OCI-LY1 (cell line): Measurements from ENCODE around the gene DLG1.

Experiments used
- H2AFZ ChIP-seq: fragments of 200-600 bp; sonication (generic), shearing (Covaris generic); 2 replicates; pipeline ENCODE4 v1.6.0; 2014; ENCODE audit warnings: antibody characterized with exemption, mild to moderate bottlenecking, low read length
- H3F3A ChIP-seq: fragments of 200-600 bp; sonication (generic), shearing (Covaris generic); 2 replicates; pipeline ENCODE4 v1.6.0; 2014; ENCODE audit warnings: mild to moderate bottlenecking, antibody characterized with exemption, low read length, moderate library complexity; ENCODE audit not compliant: insufficient read depth
- H3K27ac ChIP-seq: fragments of 200-600 bp; sonication (generic); 2 replicates; pipeline ENCODE4 v1.5.1; 2014; ENCODE audit warnings: low read length, mixed run types, mild to moderate bottlenecking, low read depth; ENCODE audit not compliant: poor library complexity, severe bottlenecking
- H3K27me3 ChIP-seq: fragments of 200-600 bp; sonication (generic); 2 replicates; pipeline ENCODE4 v1.6.0; 2014; ENCODE audit warnings: antibody characterized with exemption, mild to moderate bottlenecking, low read length, moderate library complexity; ENCODE audit not compliant: insufficient read depth
- H3K36me3 ChIP-seq: fragments of 200-600 bp; sonication (generic); 2 replicates; pipeline ENCODE4 v1.6.1; 2014; ENCODE audit warnings: mild to moderate bottlenecking, antibody characterized with exemption, low read length, moderate library complexity, mixed read lengths; ENCODE audit not compliant: insufficient read depth
- H3K4me1 ChIP-seq: fragments of 200-600 bp; sonication (generic); 2 replicates; pipeline ENCODE4 v1.5.1; 2014; ENCODE audit warnings: mild to moderate bottlenecking, low read length, moderate library complexity; ENCODE audit not compliant: insufficient read depth, severe bottlenecking
- H3K4me2 ChIP-seq: fragments of 200-600 bp; sonication (generic), shearing (Covaris generic); 2 replicates; pipeline ENCODE4 v1.6.1; 2014; ENCODE audit warnings: low read length
- H3K4me3 ChIP-seq: fragments of 200-600 bp; sonication (generic); 2 replicates; pipeline ENCODE4 v1.5.1; 2014; ENCODE audit warnings: low read length, low read depth, mild to moderate bottlenecking, mixed read lengths; ENCODE audit not compliant: poor library complexity, severe bottlenecking
- H3K79me2 ChIP-seq: fragments of 200-600 bp; shearing (Covaris generic); 2 replicates; pipeline ENCODE4 v1.6.1; 2016; ENCODE audit warnings: mixed run types, low read length, mixed read lengths; ENCODE audit not compliant: insufficient read depth
- H3K9ac ChIP-seq: fragments of 200-600 bp; sonication (generic), shearing (Covaris generic); 2 replicates; pipeline ENCODE4 v1.6.1; 2014; ENCODE audit warnings: mild to moderate bottlenecking, low read length, mixed read lengths
- H3K9me2 ChIP-seq: fragments of 200-600 bp; sonication (generic), shearing (Covaris generic); 2 replicates; pipeline ENCODE4 v1.6.1; 2014; ENCODE audit warnings: low read depth, mild to moderate bottlenecking, low read length, mixed read lengths
- H3K9me3 ChIP-seq: fragments of 200-600 bp; shearing (Covaris generic); 2 replicates; pipeline ENCODE4 v1.6.1; 2014; ENCODE audit warnings: low read length, mixed read lengths
- H4K20me1 ChIP-seq: fragments of 200-600 bp; sonication (generic), shearing (Covaris generic); 2 replicates; pipeline ENCODE4 v1.6.0; 2016; ENCODE audit warnings: mild to moderate bottlenecking, low read length; ENCODE audit not compliant: insufficient read depth
- EZH2 ChIP-seq: fragments of 200-600 bp; sonication (generic), shearing (Covaris generic); IDR thresholded peaks from 2 replicates; pipeline ENCODE4 v1.8.0; 2017; ENCODE audit warnings: borderline replicate concordance, mixed run types, mild to moderate bottlenecking, antibody characterized with exemption, low read length, moderate library complexity, mixed read lengths
- TF ChIP-seq, protein P1 (sequence below): fragments of 200-600 bp; sonication (generic), shearing (Covaris generic); IDR thresholded peaks from 2 replicates; pipeline ENCODE4 v1.5.1; 2017; ENCODE audit warnings: mild to moderate bottlenecking, antibody characterized with exemption, low read length, moderate library complexity, mixed read lengths

The DLG1 gene

DNA sequence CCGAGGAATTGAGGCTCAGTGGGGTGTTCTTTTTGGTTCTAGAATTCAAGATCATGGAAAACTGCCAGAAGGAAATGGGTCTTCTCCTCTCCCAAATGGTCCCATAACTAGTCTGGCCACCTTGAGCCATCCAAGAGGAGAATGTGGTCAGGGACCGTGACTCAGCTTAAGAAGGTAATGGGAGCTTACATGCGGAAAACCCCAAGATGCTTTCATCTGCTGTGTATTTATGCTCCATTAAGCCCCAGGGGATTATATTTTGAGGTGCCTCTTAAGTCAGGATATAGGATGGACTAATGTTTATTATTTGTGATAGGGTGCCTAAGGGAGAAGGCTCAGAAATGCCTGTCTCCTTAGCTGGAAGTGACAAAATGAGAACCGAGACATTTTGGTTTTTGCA lies 39.2 kb upstream of the DLG1 start:
- Histone ChIP-seq H3K27ac (no peak overlapping the region), H3K79me2 (no peaks in the 10 kb centered on the region), H3K9me2 (no peaks in the 10 kb centered on the region)

DNA sequence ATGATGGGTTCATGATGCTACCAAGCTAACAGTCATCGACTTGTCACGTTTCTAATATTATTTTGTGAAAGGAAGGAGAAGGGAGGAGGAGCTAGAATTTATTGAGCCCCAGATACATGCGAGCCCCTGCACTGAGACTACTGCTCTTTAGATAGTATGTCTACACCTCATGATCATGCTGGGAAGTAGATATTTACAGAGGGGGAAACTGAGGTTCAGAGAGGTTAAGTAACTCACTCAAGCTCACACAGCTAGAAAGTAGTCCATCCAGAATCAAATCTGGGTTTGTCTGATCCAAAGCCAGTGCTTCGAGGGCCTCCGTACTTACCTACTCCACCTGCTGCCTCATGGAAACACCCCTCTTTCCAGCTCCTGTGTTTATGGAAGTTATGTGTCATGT lies 38.8 kb upstream of the DLG1 start:
- Histone ChIP-seq H3K36me3 (no peaks in the 10 kb centered on the region), H3K9me3 (no peaks in the 10 kb centered on the region), H3K4me3 (no peak overlapping the region), H3K4me1 (no peaks in the 10 kb centered on the region), H3K9me2 (no peaks in the 10 kb centered on the region), H4K20me1 (no peaks in the 10 kb centered on the region), H3K9ac (no peak overlapping the region), H3K4me2 (no peak overlapping the region), H3K27me3 (no peaks in the 10 kb centered on the region; the same call in 1 of the 2 replicates), H3K27ac (no peak overlapping the region), H2AFZ (no peak overlapping the region), H3K79me2 (no peaks in the 10 kb centered on the region), H3F3A (no peaks in the 10 kb centered on the region)
- TF ChIP-seq EZH2 = no peak
- TF ChIP-seq, protein P1, sequence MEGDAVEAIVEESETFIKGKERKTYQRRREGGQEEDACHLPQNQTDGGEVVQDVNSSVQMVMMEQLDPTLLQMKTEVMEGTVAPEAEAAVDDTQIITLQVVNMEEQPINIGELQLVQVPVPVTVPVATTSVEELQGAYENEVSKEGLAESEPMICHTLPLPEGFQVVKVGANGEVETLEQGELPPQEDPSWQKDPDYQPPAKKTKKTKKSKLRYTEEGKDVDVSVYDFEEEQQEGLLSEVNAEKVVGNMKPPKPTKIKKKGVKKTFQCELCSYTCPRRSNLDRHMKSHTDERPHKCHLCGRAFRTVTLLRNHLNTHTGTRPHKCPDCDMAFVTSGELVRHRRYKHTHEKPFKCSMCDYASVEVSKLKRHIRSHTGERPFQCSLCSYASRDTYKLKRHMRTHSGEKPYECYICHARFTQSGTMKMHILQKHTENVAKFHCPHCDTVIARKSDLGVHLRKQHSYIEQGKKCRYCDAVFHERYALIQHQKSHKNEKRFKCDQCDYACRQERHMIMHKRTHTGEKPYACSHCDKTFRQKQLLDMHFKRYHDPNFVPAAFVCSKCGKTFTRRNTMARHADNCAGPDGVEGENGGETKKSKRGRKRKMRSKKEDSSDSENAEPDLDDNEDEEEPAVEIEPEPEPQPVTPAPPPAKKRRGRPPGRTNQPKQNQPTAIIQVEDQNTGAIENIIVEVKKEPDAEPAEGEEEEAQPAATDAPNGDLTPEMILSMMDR = no peak

More for the DNA sequence above, 39.2 kb upstream of the DLG1 start:
- H3K4me3 ChIP-seq = no peak overlapping the region
- H2AFZ ChIP-seq = no peak overlapping the region
- no peaks in the 10 kb centered on the region for H3K36me3 ChIP-seq
- H3K9ac ChIP-seq = no peak overlapping the region
- H4K20me1 ChIP-seq = no peaks in the 10 kb centered on the region
- no peaks in the 10 kb centered on the region; the same call in 1 of the 2 replicates for H3K27me3 ChIP-seq
- no peak overlapping the region for H3K4me2 ChIP-seq
- no peaks in the 10 kb centered on the region for H3F3A ChIP-seq
- TF ChIP-seq, protein P1 = no peak
- no peak for TF ChIP-seq EZH2
- no peaks in the 10 kb centered on the region for H3K4me1 ChIP-seq
- no peaks in the 10 kb centered on the region for H3K9me3 ChIP-seq

DNA sequence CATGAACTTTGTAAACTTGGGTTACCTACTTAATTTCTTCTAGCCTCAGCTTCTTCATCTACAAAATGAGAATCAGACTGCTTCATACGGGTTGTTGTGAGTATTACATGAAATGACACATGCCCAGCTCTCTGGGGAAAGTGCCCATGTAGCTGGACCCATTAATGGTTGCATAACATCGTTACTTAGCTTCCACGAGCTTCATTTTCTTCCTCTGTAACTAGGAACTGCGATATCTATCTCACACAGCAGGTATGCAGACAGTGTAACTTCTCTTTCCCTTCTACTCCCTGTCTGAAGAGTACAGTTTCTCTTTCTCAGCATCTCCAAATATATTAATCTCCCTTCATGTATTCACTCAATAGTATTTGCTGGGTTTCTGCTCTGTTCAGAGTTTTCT lies 37.9 kb upstream of the DLG1 start:
- Histone ChIP-seq H3K27ac (no peak overlapping the region), H3F3A (no peaks in the 10 kb centered on the region), H3K36me3 (no peaks in the 10 kb centered on the region), H3K9me3 (no peaks in the 10 kb centered on the region), H3K9ac (no peak overlapping the region), H3K79me2 (no peaks in the 10 kb centered on the region), H3K4me3 (no peak overlapping the region), H3K9me2 (no peaks in the 10 kb centered on the region), H3K4me2 (no peak overlapping the region), H3K27me3 (no peaks in the 10 kb centered on the region; the same call in 1 of the 2 replicates), H4K20me1 (no peaks in the 10 kb centered on the region), H2AFZ (no peak overlapping the region), H3K4me1 (no peaks in the 10 kb centered on the region)
- TF ChIP-seq EZH2 = no peak
- TF ChIP-seq, protein P1 = no peak
